HEK293 (cell line): ENCODE data around the gene TCP11.
A peak's percentile ranks its signal among the peaks of the same experiment; 100 is the strongest.

Source experiments
- CTCF ChIA-PET: fragments of 350-600 bp; formaldehyde crosslinking; extraction: SDS; loops from one replicate; lab custom pipeline; 2021; ENCODE audit warnings: antibody characterized with exemption; lab: Yijun Ruan, JAX
- POLR2A ChIA-PET: fragments of 300-600 bp; formaldehyde crosslinking; extraction: SDS; loops from one replicate; lab custom pipeline; 2020; ENCODE audit warnings: antibody characterized with exemption, inconsistent platforms; lab: Yijun Ruan, JAX
- H3K27ac ChIP-seq: fragments of 200-500 bp; sonication (Bioruptor generic); 2 replicates; pipeline ENCODE4 v1.5.1; 2014; ENCODE audit warnings: low read depth, low read length, control low read depth, inconsistent platforms; ENCODE audit errors: extremely low read depth
- H3K36me3 ChIP-seq, 2 experiments: fragments of 200-500 bp in 1 of 2; sonication (Bioruptor generic) in 1 of 2; 1 replicate in 1 of 2; 2 replicates in 1 of 2; pipeline ENCODE4 v1.5.1; 2014 to 2017; ENCODE audit warnings: inconsistent platforms in 2 of 2, low read length in 2 of 2; ENCODE audit not compliant: control insufficient read depth in 2 of 2, insufficient read depth in 1 of 2
- H3K4me1 ChIP-seq: fragments of 200-500 bp; sonication (Bioruptor generic); 2 replicates; pipeline ENCODE4 v1.5.1; 2014; ENCODE audit warnings: mild to moderate bottlenecking, low read length, inconsistent platforms; ENCODE audit not compliant: control insufficient read depth, insufficient read depth
- H3K4me3 ChIP-seq: 2 replicates; pipeline ENCODE4 v1.5.1; 2011; ENCODE audit warnings: low read depth, mild to moderate bottlenecking, control low read depth, low read length, moderate library complexity
- H3K9me3 ChIP-seq: fragments of 200-500 bp; sonication (Bioruptor generic); 2 replicates; pipeline ENCODE4 v1.5.1; 2014; ENCODE audit warnings: low read depth, low read length, inconsistent platforms; ENCODE audit not compliant: control insufficient read depth, insufficient read depth
- GLIS1 ChIP-seq: fragments of 450-650 bp; formaldehyde crosslinking; IDR thresholded peaks from 2 replicates; pipeline ENCODE4 v1.5.1; 2016; ENCODE audit warnings: missing biosample characterization, missing genetic modification characterization
- GLIS2 ChIP-seq: fragments of 450-650 bp; formaldehyde crosslinking; IDR thresholded peaks from 2 replicates; pipeline ENCODE4 v1.5.1; 2016; ENCODE audit warnings: missing biosample characterization, missing genetic modification characterization
- SCRT1 ChIP-seq: fragments of 450-650 bp; formaldehyde crosslinking; IDR thresholded peaks from 2 replicates; pipeline ENCODE4 v1.5.1; 2016; ENCODE audit warnings: missing biosample characterization, missing genetic modification characterization, borderline replicate concordance
- SCRT2 ChIP-seq: fragments of 450-650 bp; formaldehyde crosslinking; IDR thresholded peaks from 2 replicates; pipeline ENCODE4 v1.5.1; 2016; ENCODE audit warnings: missing biosample characterization, missing genetic modification characterization
- ZIC2 ChIP-seq: fragments of 450-650 bp; formaldehyde crosslinking; IDR thresholded peaks from 2 replicates; pipeline ENCODE4 v1.5.1; 2016; ENCODE audit warnings: missing biosample characterization, missing genetic modification characterization
- ZNF138 ChIP-seq: fragments of 450-650 bp; formaldehyde crosslinking; IDR thresholded peaks from 2 replicates; pipeline ENCODE4 v1.5.1; 2016; ENCODE audit warnings: missing biosample characterization, missing genetic modification characterization, borderline replicate concordance
- ZNF335 ChIP-seq: fragments of 450-650 bp; formaldehyde crosslinking; conservative IDR thresholded peaks from 2 replicates; pipeline ENCODE4 v1.5.1; 2016; ENCODE audit warnings: missing biosample characterization, missing genetic modification characterization
- ZNF549 ChIP-seq: fragments of 450-650 bp; IDR thresholded peaks from 2 replicates; pipeline ENCODE4 v1.5.1; 2018; ENCODE audit warnings: missing biosample characterization, missing genetic modification characterization, mild to moderate bottlenecking, inconsistent platforms, moderate library complexity
- ZNF596 ChIP-seq: fragments of 450-650 bp; IDR thresholded peaks from 2 replicates; pipeline ENCODE4 v1.5.0; 2018; ENCODE audit warnings: missing biosample characterization, mild to moderate bottlenecking, missing genetic modification characterization, moderate library complexity
- ZNF600 ChIP-seq: fragments of 450-650 bp; formaldehyde crosslinking; IDR thresholded peaks from 2 replicates; pipeline ENCODE4 v1.5.1; 2016; ENCODE audit warnings: missing biosample characterization, missing genetic modification characterization
- ZNF707 ChIP-seq: fragments of 450-650 bp; formaldehyde crosslinking; IDR thresholded peaks from 2 replicates; pipeline ENCODE4 v1.5.1; 2016; ENCODE audit warnings: missing biosample characterization, missing genetic modification characterization
- ZNF768 ChIP-seq: fragments of 450-650 bp; formaldehyde crosslinking; IDR thresholded peaks from 2 replicates; pipeline ENCODE4 v1.5.1; 2018; ENCODE audit warnings: missing biosample characterization, mild to moderate bottlenecking, missing genetic modification characterization
- ZSCAN16 ChIP-seq: fragments of 450-650 bp; formaldehyde crosslinking; IDR thresholded peaks from 2 replicates; pipeline ENCODE4 v1.5.1; 2016; ENCODE audit warnings: missing biosample characterization, missing genetic modification characterization
- TF ChIP-seq, protein P1 (sequence below): fragments of 450-650 bp; formaldehyde crosslinking; IDR thresholded peaks from 2 replicates; pipeline ENCODE4 v1.5.1; 2016; ENCODE audit warnings: missing biosample characterization, missing genetic modification characterization
- TF ChIP-seq, protein P2 (sequence below): fragments of 450-650 bp; formaldehyde crosslinking; IDR thresholded peaks from 2 replicates; pipeline ENCODE4 v1.5.1; 2016; ENCODE audit warnings: missing biosample characterization, missing genetic modification characterization

Gene TCP11

DNA sequence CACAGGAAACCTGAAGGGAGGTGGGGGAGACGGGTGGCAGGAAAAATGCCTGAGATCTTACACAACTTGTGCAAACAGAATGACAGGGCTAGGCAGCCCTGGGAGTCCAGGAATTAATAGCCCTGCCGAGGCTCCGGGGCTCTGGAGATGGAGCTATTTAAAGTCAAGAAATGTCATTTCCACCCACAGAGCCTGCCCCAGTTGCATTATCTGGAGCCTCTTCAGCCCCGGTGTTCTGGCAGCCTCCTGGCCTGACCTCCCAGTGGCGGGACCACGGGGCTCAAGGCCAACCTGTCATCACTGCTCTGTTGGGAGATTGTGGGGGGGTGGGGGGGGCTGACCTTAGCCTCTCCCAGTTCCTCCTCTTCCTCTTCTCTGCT lies 44.2 kb upstream of the TCP11 start:
- Histone ChIP-seq H3K4me1 (peaks cover 8% of the 10 kb centered on the region), H3K9me3 (no peaks in the 10 kb centered on the region), H3K4me3 (no peak overlapping the region), H3K27ac (no peak overlapping the region), H3K36me3 (no peaks in the 10 kb centered on the region)
- ChIA-PET CTCF (interaction anchor here (1.4 kb wide), 1 partner anchor 55 kb away, joined by 3 read pairs; no protein-coding TSS in a partner anchor), POLR2A (interaction anchor here (0.5 kb wide), 1 partner anchor 28 kb away, joined by 3 read pairs; no protein-coding TSS in a partner anchor)
- TF ChIP-seq GLIS1 (peak; percentile 90), ZNF335 (tag by site-specific recombination) (peak; percentile 88), ZNF707 (tag by site-specific recombination) (no peak), GLIS2 (tag by site-specific recombination) (no peak), ZIC2 (peak; percentile 81)

- Histone ChIP-seq H3K9me3 (no peaks in the 10 kb centered on the region), H3K36me3 (no peaks in the 10 kb centered on the region), H3K27ac (no peak overlapping the region), H3K4me1 (peaks cover 8% of the 10 kb centered on the region), H3K4me3 (no peak overlapping the region)
- TF ChIP-seq, protein P1, sequence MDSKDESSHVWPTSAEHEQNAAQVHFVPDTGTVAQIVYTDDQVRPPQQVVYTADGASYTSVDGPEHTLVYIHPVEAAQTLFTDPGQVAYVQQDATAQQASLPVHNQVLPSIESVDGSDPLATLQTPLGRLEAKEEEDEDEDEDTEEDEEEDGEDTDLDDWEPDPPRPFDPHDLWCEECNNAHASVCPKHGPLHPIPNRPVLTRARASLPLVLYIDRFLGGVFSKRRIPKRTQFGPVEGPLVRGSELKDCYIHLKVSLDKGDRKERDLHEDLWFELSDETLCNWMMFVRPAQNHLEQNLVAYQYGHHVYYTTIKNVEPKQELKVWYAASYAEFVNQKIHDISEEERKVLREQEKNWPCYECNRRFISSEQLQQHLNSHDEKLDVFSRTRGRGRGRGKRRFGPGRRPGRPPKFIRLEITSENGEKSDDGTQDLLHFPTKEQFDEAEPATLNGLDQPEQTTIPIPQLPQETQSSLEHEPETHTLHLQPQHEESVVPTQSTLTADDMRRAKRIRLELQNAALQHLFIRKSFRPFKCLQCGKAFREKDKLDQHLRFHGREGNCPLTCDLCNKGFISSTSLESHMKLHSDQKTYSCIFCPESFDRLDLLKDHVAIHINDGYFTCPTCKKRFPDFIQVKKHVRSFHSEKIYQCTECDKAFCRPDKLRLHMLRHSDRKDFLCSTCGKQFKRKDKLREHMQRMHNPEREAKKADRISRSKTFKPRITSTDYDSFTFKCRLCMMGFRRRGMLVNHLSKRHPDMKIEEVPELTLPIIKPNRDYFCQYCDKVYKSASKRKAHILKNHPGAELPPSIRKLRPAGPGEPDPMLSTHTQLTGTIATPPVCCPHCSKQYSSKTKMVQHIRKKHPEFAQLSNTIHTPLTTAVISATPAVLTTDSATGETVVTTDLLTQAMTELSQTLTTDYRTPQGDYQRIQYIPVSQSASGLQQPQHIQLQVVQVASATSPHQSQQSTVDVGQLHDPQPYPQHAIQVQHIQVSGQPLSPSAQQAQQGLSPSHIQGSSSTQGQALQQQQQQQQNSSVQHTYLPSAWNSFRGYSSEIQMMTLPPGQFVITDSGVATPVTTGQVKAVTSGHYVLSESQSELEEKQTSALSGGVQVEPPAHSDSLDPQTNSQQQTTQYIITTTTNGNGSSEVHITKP (tag by site-specific recombination): peak; percentile 50
- TF ChIP-seq ZSCAN16 (tag by site-specific recombination): no peak
- TF ChIP-seq SCRT1 (tag by site-specific recombination): peak; percentile 74
- peak; percentile 87 for TF ChIP-seq SCRT2 (tag by site-specific recombination)
- POLR2A ChIA-PET: interaction anchor here (0.5 kb wide), 1 partner anchor 27 kb away, joined by 3 read pairs; no protein-coding TSS in a partner anchor
- CTCF ChIA-PET: interaction anchor here (1.2 to 1.3 kb wide), 2 partner anchors 22 to 45 kb away, joined by 3 to 6 read pairs; no protein-coding TSS in a partner anchor
Observed at GRCh38 chr6:35184580-35185301, 43.6 kb upstream of the TCP11 start.

GRCh38 chr6:35183935-35184334 lies 42.8 kb upstream of the TCP11 start:
- ChIA-PET POLR2A (no interaction called here), CTCF (interaction anchor here (0.8 to 1.3 kb wide), 4 partner anchors 21 to 57 kb away, joined by 3 to 6 read pairs (median 3); no protein-coding TSS in a partner anchor)
- no peak overlapping the region for H3K4me3 ChIP-seq
- H3K4me1 ChIP-seq: peaks cover 8% of the 10 kb centered on the region
- H3K36me3 ChIP-seq: no peaks in the 10 kb centered on the region
- H3K9me3 ChIP-seq: no peaks in the 10 kb centered on the region
- no peak overlapping the region for H3K27ac ChIP-seq
- no peak for TF ChIP-seq ZNF600 (tag by site-specific recombination)

- H3K36me3 ChIP-seq: no peaks in the 10 kb centered on the region
- TF ChIP-seq, protein P2, sequence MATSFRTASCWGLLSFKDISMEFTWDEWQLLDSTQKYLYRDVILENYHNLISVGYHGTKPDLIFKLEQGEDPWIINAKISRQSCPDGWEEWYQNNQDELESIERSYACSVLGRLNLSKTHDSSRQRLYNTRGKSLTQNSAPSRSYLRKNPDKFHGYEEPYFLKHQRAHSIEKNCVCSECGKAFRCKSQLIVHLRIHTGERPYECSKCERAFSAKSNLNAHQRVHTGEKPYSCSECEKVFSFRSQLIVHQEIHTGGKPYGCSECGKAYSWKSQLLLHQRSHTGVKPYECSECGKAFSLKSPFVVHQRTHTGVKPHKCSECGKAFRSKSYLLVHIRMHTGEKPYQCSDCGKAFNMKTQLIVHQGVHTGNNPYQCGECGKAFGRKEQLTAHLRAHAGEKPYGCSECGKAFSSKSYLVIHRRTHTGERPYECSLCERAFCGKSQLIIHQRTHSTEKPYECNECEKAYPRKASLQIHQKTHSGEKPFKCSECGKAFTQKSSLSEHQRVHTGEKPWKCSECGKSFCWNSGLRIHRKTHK (tag by site-specific recombination): no peak
- no peak for TF ChIP-seq ZNF768 (tag by site-specific recombination)
- TF ChIP-seq ZNF138 (tag by site-specific recombination): no peak
- no peak for TF ChIP-seq ZNF596 (tag by site-specific recombination)
- no peak for TF ChIP-seq ZNF549 (tag by site-specific recombination)
- CTCF ChIA-PET: interaction anchor here (0.8 to 1.3 kb wide), 3 partner anchors 22 to 58 kb away, joined by 3 to 6 read pairs (median 3); no protein-coding TSS in a partner anchor
- H3K9me3 ChIP-seq: no peaks in the 10 kb centered on the region
- H3K4me1 ChIP-seq: peaks cover 8% of the 10 kb centered on the region
- no peak overlapping the region for H3K4me3 ChIP-seq
- POLR2A ChIA-PET: no interaction called here
- no peak overlapping the region for H3K27ac ChIP-seq
Observed at GRCh38 chr6:35183281-35183680, 42.1 kb upstream of the TCP11 start.
